Measurements from ENCODE around the gene OR51S1. TPM values are rescaled to one million over a fixed set of nuclear protein-coding genes. Genes with fewer than 3 reads are reported as not detected.

Gene OR51S1
- total RNA-seq, 2 experiments from 2014 or later = not detected

GRCh38 chr11:4887591-4887990 is 38.6 kb upstream of the OR51S1 start:
- Histone ChIP-seq H3K27ac (ENCODE audit: low read depth in 1 of 2, low read length in 2 of 2) (no peak overlapping the region), H3K4me3 (ENCODE audit: low read length) (no peak overlapping the region), H3K4me1 (ENCODE audit: insufficient read depth, low read length) (no peaks in the 10 kb centered on the region), H3K36me3 (ENCODE audit: insufficient read depth, low read length) (no peaks in the 10 kb centered on the region), H3K27me3 (ENCODE audit: control insufficient read depth in 1 of 2, insufficient read depth in 2 of 2, low read length in 2 of 2) (no peaks in the 10 kb centered on the region), H3K9me3 (ENCODE audit: control insufficient read depth in 1 of 2, insufficient read depth in 1 of 2, low read length in 2 of 2) (no peaks in the 10 kb centered on the region)
- no peak for TF ChIP-seq CTCF (IDR thresholded peaks at IDR 0.05)
- Mint-ChIP-seq H3K27me3 (no peaks in the 10 kb centered on the region), H3K4me3 (no peak overlapping the region), H3K36me3 (ENCODE audit: low read depth) (no peaks in the 10 kb centered on the region), H3K4me1 (ENCODE audit: low read depth) (no peaks in the 10 kb centered on the region), H3K9me3 (no peaks in the 10 kb centered on the region), H3K27ac (no peak overlapping the region)
- intact Hi-C loops (cut with DNase I, micrococcal nuclease) = no loop called here
- ChIA-PET POLR2A (no interaction called here), CTCF (no interaction called here)
- no peak for DNase-seq
- ATAC-seq (ENCODE audit: poor library complexity) = no peak

- intact Hi-C loops (cut with DNase I, micrococcal nuclease) = no loop called here
Measured at GRCh38 chr11:4886186-4886585, 37.2 kb upstream of the OR51S1 start.

GRCh38 chr11:4884361-4884760 is 35.4 kb upstream of the OR51S1 start:
- no peaks in the 10 kb centered on the region for H3K36me3 ChIP-seq (ENCODE audit: insufficient read depth, low read length)
- ChIA-PET POLR2A (no interaction called here), CTCF (no interaction called here)
- H3K27me3 Mint-ChIP-seq = peaks cover 4% of the 10 kb centered on the region
- H3K4me1 ChIP-seq (ENCODE audit: insufficient read depth, low read length) = no peaks in the 10 kb centered on the region
- H3K36me3 Mint-ChIP-seq (ENCODE audit: low read depth) = no peaks in the 10 kb centered on the region
- H3K4me3 ChIP-seq (ENCODE audit: low read length) = no peak overlapping the region
- intact Hi-C loops (cut with DNase I, micrococcal nuclease) = no loop called here
- H3K4me1 Mint-ChIP-seq (ENCODE audit: low read depth) = no peaks in the 10 kb centered on the region
- H3K27ac Mint-ChIP-seq = no peak overlapping the region
- no peak for TF ChIP-seq CTCF (IDR thresholded peaks at IDR 0.05)
- no peaks in the 10 kb centered on the region for H3K9me3 ChIP-seq (ENCODE audit: control insufficient read depth in 1 of 2, insufficient read depth in 1 of 2, low read length in 2 of 2)
- H3K4me3 Mint-ChIP-seq = no peak overlapping the region
- no peak overlapping the region for H3K27ac ChIP-seq (ENCODE audit: low read depth in 1 of 2, low read length in 2 of 2)
- DNase-seq (no peak), ATAC-seq (ENCODE audit: poor library complexity) (no peak)
- no peaks in the 10 kb centered on the region for H3K27me3 ChIP-seq (ENCODE audit: control insufficient read depth in 1 of 2, insufficient read depth in 2 of 2, low read length in 2 of 2)
- H3K9me3 Mint-ChIP-seq = no peaks in the 10 kb centered on the region

More at GRCh38 chr11:4886186-4886585, 37.2 kb upstream of the OR51S1 start:
- H3K9me3 Mint-ChIP-seq = no peaks in the 10 kb centered on the region
- Histone ChIP-seq H3K27me3 (ENCODE audit: control insufficient read depth in 1 of 2, insufficient read depth in 2 of 2, low read length in 2 of 2) (no peaks in the 10 kb centered on the region), H3K4me1 (ENCODE audit: insufficient read depth, low read length) (no peaks in the 10 kb centered on the region), H3K36me3 (ENCODE audit: insufficient read depth, low read length) (no peaks in the 10 kb centered on the region), H3K9me3 (ENCODE audit: control insufficient read depth in 1 of 2, insufficient read depth in 1 of 2, low read length in 2 of 2) (no peaks in the 10 kb centered on the region), H3K27ac (ENCODE audit: low read depth in 1 of 2, low read length in 2 of 2) (no peak overlapping the region), H3K4me3 (ENCODE audit: low read length) (no peak overlapping the region)
- TF ChIP-seq CTCF (IDR thresholded peaks at IDR 0.05) = no peak
- ChIA-PET POLR2A (no interaction called here), CTCF (no interaction called here)
- H3K4me1 Mint-ChIP-seq (ENCODE audit: low read depth) = no peaks in the 10 kb centered on the region
- no peaks in the 10 kb centered on the region for H3K27me3 Mint-ChIP-seq
- no peaks in the 10 kb centered on the region for H3K36me3 Mint-ChIP-seq (ENCODE audit: low read depth)
- H3K4me3 Mint-ChIP-seq = no peak overlapping the region
- no peak overlapping the region for H3K27ac Mint-ChIP-seq
- DNase-seq = no peak
- no peak for ATAC-seq (ENCODE audit: poor library complexity)

All from CD4-positive, alpha-beta T cell (primary cell).